Spleen (tissue), 7 donors: ENCODE results near the gene SLC38A8.

Experiments used
- CTCF ChIP-seq, 11 experiments: fragments of 200-600 bp in 7 of 11; fragments of 450-650 bp in 4 of 11; sonication (generic) in 4 of 11; IDR thresholded peaks in 8 of 11; conservative IDR thresholded peaks in 3 of 11; 1 replicate in 7 of 11; 2 replicates in 4 of 11; pipeline versions ENCODE4 v1.4.0 to v1.8.0; 2016 to 2021; ENCODE audit warnings: antibody characterized with exemption in 11 of 11, inconsistent platforms in 4 of 11, mild to moderate bottlenecking in 1 of 11
- POLR2A ChIP-seq, 3 donors: fragments of 450-650 bp; IDR thresholded peaks; one replicate each; pipeline ENCODE4 v1.5.1; 2017; ENCODE audit warnings: antibody characterized with exemption in 3 of 3, mild to moderate bottlenecking in 1 of 3
- POLR2AphosphoS5 ChIP-seq, 3 donors: sonication (generic); formaldehyde crosslinking; IDR thresholded peaks; one replicate each; pipeline ENCODE4 v1.5.1; 2017; ENCODE audit warnings: antibody characterized with exemption in 3 of 3
- donor health status: DM: no; HTN: no; CAD: no; lungs with moderate emphysema.
- donor health status: DM: no; HTN: no; CAD: no.
- donor health status: DM: no; HTN: no; CAD: no.

- TF ChIP-seq CTCF (IDR thresholded peaks at IDR 0.05 in 8 of 11, conservative IDR thresholded peaks at IDR 0.05 in 3 of 11) (no peak), POLR2AphosphoS5 (IDR thresholded peaks at IDR 0.05) (no peak), POLR2A (IDR thresholded peaks at IDR 0.05) (no peak)
Observed at GRCh38 chr16:84044118-84044488, 1.5 kb upstream of the SLC38A8 start.
